GM18909 (cell line): ENCODE measurements around the gene TMEM225.
"Not testable (repeated sequence)": the region's sequence is repeated elsewhere in the genome, so short reads cannot be mapped to it uniquely, and the experiment has no call there.

ENCODE experiments used
- ATAC-seq: cut with Tn5 transposase; IDR thresholded peaks from one replicate; pipeline ENCODE4 v1.9.1; 2021; ENCODE audit warnings: mild to moderate bottlenecking; ENCODE audit not compliant: unreplicated experiment, poor library complexity

TMEM225 gene

GRCh38 chr11:123885570-123885969 is at the start of gene TMEM225:
TMEM225 (minus strand) TSS chr11:123885670; CDS start chr11:123885425, 245 bp downstream.
- ATAC-seq: no peak

GRCh38 chr11:123924027-123924426 is 38.6 kb upstream of the TMEM225 start:
- no peak for ATAC-seq

- no peak for ATAC-seq
Observed at GRCh38 chr11:123920943-123921342, 35.5 kb upstream of the TMEM225 start.

- ATAC-seq: no peak
Observed at GRCh38 chr11:123905826-123906225, 20.4 kb upstream of the TMEM225 start.

GRCh38 chr11:123904932-123905331 is 19.5 kb upstream of the TMEM225 start:
- no peak for ATAC-seq

GRCh38 chr11:123903932-123904331 is 18.5 kb upstream of the TMEM225 start:
- no peak for ATAC-seq

DNA sequence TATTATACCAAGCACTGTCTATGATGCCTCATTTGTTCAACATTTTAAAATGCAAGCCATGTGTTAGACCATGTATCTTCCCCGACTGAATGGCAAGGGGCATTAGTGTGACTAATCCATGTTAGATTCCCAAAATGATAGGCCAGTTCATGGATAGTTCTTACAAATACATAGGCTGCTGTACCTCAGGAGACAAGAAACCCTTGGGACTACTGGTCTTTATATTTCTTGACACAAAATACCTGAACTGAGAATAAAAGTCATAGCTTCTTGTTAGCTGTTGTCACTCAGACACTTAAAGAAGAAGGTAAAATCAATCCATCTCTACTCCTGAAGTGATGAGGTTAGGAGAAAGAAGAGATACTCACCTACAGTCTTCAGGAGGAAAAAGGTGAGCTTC is 16.4 kb upstream of the TMEM225 start, which contains the start of gene OR8D4:
OR8D4 (plus strand) TSS at position 301 of the 400 bp plus-strand sequence. CDS start 4,265 bp downstream, outside the sequence.
- no peak for ATAC-seq

GRCh38 chr11:123899792-123900191 is 14.3 kb upstream of the TMEM225 start:
- no peak for ATAC-seq

- no peak for ATAC-seq
Observed at GRCh38 chr11:123892031-123892430, 6.6 kb upstream of the TMEM225 start.

DNA sequence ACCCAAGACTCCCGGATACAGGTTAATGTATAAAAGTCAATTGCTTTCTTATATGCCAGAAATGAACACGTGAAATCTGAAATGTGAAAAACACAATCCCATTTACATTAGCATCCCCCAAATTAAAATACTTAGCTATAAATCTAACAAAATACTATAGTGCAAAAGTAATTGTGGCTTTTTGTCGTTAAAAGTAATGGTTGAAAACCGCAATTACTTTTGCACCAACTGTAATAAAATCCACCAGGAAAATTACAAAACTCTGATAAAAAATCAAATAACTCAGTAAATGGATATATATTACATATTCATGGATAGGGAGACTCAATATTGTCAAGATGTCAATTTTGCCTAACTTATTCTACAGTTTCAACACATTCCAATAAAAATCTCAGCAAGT is 4.6 kb downstream of the TMEM225 start:
- no peak for ATAC-seq

- ATAC-seq: not testable (repeated sequence)
Observed at GRCh38 chr11:123867795-123868194, 17.7 kb downstream of the TMEM225 start.

DNA sequence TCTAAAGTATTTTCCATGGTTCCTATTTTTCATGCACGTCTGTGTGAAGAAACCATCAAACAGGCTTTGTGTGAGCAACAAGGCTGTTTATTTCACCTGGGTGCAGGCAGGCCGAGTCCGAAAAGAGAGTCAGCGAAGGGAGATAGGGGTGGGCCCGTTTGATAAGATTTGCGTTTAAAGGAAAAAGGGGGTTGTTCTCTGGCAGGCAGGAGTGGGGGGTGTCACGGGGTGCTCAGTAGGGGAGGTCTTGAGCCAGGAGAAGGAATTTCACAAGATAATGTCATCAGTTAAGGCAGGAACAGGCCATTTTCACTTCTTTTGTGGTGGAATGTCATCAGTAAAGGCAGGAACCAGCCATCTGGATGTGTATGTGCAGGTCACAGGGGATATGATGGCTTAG is 20.2 kb downstream of the TMEM225 start:
- ATAC-seq: not testable (repeated sequence)

- no peak for ATAC-seq
Observed at GRCh38 chr11:123859731-123860130, 25.7 kb downstream of the TMEM225 start.

DNA sequence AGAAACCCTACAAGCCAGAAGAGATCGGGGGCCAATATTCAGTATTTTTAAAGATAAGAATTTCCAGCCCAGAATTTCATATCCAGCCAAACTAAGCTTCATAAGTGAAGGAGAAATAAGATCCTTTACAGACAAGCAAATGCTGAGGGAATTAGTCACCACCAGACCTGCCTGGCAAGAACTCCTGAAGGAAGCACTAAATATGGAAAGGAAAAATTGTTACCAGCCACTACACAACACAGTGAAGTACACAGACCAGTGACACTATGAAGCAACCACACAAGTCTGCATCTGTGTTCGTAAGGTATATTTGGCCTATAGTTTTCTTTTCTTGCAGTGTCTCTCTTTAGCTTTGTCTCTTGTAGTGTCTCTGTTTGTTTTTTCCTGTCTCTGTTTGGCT is 29.0 kb downstream of the TMEM225 start:
- no peak for ATAC-seq

DNA sequence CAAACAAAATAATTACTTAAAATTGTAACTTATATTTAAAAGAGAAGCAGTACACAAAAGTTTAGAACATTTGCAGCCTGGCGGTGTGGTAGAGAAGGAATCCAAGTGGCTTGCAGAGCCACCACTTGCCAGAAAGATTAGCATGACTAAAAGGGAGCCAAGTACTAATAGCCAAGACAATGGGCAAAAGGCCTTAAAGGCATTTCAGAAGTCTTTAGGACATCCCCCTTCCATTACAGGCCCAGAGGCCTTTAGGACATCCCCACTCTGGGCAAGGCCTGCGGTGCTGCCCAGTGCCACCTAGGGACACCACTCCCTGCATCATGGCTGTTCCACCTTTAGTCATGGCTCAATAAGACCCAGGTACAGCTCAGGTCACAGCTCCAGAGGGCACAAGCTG is 32.4 kb downstream of the TMEM225 start:
- no peak for ATAC-seq

- no peak for ATAC-seq
Observed at GRCh38 chr11:123852321-123852720, 33.1 kb downstream of the TMEM225 start.

DNA sequence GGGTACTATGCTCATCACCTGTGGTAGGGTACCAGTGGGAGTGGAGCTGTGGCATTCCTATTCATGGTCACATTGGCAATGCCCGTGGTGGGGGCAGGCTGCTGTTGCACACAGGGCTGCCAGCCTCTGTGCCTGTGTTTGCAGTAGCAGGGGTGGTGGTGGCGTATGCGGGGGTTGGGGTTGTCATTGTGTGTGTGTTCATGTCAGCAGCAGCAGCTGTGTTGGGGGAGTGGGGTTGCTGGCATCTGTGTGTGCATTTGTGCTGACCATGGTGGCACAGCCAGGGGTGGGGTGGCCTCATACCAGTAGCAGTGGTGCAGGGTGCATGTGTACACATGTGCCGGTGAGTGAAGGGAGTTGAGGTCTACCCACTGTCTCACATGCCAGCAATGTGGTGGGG is 34.4 kb downstream of the TMEM225 start:
- ATAC-seq: no peak

DNA sequence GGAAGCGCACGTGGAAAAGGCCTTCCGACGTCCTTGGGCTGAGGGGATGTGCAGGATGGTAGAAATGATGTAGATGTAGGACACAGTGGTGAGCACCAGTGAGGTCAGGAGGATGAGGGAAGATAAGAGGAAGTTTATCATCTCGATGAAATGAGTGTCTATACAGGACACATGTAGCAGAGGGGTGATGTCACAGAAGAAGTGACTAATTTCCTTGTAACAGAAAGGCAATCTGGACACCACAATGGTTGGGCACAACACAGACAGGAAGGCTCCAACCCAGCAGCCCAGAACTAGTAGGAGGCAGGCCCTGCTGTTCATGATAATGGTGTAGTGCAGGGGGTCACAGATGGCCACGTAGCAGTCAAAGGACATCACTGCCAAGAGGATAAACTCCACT is 44.3 kb downstream of the TMEM225 start:
- no peak for ATAC-seq

DNA sequence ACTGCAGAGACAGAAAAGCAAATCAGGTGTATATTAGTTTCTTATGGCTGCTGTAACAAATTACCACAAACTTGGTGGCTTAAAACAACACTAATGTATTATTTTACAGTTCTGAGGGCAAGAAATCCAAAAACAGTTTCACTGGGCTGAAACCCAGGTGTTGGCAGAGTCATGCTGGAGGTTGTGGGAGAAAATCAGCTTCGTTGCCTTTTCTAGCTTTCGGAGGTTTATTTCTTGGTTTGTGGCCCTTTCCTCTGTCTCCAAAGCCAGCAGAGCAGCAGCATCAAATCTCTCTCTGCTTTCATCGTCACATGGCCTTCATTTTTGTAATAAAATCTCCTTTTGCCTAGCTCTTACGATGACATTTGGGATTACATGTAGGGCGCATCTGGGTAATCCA is 46.3 kb downstream of the TMEM225 start:
- ATAC-seq: no peak

DNA sequence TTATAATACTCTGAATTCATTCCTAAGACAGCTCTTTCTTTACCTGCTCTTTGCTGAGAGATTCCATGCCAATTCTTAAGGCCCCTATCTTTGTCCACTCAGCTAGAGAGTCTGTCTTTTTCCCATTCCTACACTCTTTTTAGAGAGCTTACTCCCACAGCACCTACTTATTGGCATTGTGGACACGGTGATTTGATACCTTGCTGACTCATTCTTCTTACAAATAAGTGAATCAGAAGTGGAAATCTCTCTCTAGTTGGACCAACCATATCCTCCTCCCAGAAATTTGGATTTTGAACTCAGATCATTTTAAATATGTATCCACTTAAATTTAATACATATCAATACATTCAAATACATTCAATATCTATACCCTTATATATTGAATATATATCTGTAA is 46.8 kb downstream of the TMEM225 start:
- no peak for ATAC-seq

DNA sequence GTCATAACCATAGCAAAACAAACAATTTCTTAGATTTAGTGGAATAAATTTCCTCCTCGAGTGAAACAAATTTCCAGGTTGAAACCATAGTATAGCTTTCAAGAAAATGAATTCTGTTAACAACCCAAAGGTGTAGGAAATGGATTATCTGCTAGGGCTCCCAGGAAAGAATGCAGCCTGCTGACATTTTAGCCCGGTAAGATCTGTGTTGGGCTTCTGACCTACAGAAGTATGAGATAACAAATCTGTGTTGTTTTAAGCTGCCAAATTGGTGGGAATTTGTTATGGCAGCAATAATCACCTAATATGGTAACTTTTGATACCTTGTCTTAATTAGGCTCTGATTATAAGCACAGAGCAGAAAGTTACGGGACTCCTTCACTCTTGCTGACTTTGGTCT is 47.3 kb downstream of the TMEM225 start:
- ATAC-seq: no peak

DNA sequence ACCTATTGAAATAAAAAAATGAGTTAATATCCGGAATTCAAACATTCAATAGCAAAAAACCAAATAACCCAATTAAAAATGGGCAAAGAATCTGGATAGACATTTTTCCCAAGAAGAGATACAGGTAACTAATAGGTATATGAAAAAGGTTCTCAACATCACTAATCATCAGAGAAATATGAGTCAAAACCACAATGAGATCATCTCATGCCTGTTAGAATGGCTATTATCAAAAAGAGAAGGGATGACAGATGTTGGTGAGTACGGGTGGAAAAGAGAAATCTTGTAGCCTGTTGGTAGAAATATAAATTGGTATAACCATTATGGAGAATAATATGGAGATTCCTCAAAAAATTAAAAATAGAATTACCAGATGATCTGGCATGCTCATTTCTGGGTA is 52.4 kb downstream of the TMEM225 start:
- ATAC-seq: no peak
